Measurements from ENCODE around the gene ACYP2. TPM values are rescaled to one million over a fixed set of nuclear protein-coding genes. Genes with fewer than 3 reads are reported as not detected.
A peak's percentile ranks its signal among the peaks of the same experiment; 100 is the strongest.

ACYP2 gene
- total RNA-seq, 3 donors from 2014 or later: 19.3 to 39.2 (median 27.8) TPM

DNA sequence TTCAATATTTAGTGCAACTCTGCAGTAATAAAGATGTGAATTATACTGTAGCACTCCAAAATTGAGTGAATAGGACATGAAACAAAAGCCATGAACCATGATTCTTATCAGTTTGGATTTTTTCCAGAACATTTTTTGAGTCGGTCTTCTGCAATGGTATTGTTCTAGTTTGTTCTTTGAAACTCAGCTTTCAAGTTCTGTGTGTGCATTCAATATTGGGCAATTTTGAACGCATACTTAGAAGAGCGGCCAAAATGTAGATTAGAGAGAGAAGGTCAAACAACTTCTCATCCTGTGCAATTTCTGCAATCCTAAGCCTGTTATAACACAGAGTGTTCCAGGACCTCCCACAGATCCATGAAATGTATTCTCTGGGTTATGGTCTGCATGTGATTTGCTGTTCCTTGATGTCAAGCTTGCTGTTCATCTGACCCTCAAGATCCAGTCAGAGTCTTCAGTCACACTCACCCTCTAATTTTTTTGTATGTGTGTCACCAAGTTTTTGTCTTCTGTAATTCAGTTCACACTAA is 92.3 kb downstream of the ACYP2 start:
- TF ChIP-seq POLR2A (IDR thresholded peaks at IDR 0.05): no peak
- TF ChIP-seq, protein P1, sequence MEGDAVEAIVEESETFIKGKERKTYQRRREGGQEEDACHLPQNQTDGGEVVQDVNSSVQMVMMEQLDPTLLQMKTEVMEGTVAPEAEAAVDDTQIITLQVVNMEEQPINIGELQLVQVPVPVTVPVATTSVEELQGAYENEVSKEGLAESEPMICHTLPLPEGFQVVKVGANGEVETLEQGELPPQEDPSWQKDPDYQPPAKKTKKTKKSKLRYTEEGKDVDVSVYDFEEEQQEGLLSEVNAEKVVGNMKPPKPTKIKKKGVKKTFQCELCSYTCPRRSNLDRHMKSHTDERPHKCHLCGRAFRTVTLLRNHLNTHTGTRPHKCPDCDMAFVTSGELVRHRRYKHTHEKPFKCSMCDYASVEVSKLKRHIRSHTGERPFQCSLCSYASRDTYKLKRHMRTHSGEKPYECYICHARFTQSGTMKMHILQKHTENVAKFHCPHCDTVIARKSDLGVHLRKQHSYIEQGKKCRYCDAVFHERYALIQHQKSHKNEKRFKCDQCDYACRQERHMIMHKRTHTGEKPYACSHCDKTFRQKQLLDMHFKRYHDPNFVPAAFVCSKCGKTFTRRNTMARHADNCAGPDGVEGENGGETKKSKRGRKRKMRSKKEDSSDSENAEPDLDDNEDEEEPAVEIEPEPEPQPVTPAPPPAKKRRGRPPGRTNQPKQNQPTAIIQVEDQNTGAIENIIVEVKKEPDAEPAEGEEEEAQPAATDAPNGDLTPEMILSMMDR (IDR thresholded peaks at IDR 0.05): no peak
- intact Hi-C loops (cut with DNase I; ENCODE audit: low total_unique reads): no loop called here
- DNase-seq (ENCODE audit: low spot score in 2 of 2): no peak
- no peak overlapping the region for H3K4me3 ChIP-seq
- H3K9me3 ChIP-seq: no peaks in the 10 kb centered on the region
- peak overlapping the region; percentile 28 to 40 for H3K27ac ChIP-seq
- H3K4me1 ChIP-seq: no peaks in the 10 kb centered on the region
- no peaks in the 10 kb centered on the region for H3K27me3 ChIP-seq
- H3K36me3 ChIP-seq: no peaks in the 10 kb centered on the region

DNA sequence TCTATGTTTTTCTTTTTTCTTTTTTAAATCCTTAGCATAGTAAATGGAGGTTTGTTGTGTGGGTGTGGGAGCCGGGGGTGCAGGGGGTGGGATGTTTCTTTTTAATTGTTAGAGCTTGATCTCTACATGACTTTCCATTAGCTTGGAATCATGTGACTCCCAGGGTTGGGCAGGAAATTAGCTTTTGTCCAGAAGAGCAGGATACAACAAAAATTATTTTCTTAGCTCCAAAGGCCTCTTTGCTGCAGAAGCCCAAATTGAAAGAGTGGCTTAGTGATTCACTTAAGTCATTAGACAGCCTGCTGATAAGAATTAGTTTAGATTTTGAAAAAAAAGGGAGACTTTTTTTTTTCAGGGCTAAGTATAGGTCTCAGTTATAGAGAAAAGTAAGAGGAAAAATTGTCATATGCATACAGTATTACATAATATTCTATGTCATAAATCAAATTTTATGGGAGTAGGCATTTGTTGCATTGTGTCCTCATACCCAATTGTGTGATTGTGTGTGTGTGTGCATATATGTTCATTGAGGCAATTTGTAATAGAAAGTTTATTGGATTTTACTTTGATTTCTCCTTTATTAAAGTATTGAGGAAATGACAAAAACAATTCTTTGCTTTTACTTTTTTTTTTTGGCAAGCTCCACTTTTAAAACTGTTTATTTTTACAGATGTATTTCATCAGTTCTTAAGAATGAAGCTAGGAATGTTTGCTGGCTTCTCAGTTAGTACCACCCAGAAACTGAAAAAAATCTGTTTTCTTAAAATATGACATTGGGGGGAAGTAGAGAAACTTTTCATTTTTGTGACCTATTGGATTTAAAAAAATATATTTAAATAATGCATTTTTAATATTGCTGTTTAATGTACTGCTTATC is 93.2 kb downstream of the ACYP2 start:
- TF ChIP-seq POLR2A (IDR thresholded peaks at IDR 0.05) (no peak), POLR2AphosphoS5 (IDR thresholded peaks at IDR 0.05) (no peak)
- TF ChIP-seq, protein P1 (IDR thresholded peaks at IDR 0.05): no peak
- no peaks in the 10 kb centered on the region for H3K27me3 ChIP-seq
- no peak overlapping the region for H3K4me3 ChIP-seq
- H3K9me3 ChIP-seq: no peaks in the 10 kb centered on the region
- H3K27ac ChIP-seq: peak overlapping the region in 1 of 2 donors; percentile 40
- H3K4me1 ChIP-seq: no peaks in the 10 kb centered on the region
- no peaks in the 10 kb centered on the region for H3K36me3 ChIP-seq
- no peak for DNase-seq (ENCODE audit: low spot score in 2 of 2)
- intact Hi-C loops (cut with DNase I; ENCODE audit: low total_unique reads): no loop called here

DNA sequence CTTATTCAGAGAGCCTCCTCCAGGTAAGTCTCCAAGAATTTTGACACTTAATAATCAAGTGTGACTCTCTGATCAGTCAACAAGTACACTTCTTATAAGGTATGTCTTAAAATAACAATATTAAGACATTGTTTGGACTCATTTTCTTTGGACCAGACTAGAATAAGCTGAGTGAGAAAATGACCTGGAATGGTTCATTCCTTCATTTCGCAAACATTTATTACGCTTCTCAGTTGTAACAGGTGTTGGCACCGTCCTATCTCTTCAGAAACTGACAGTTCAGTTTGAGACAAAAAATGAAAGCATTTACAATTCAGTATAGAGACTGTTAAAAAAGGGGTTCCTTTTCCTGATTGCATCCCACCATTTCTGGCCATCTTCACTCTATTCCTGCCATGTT is 94.0 kb downstream of the ACYP2 start:
- H3K27ac ChIP-seq: no peak overlapping the region
- H3K4me3 ChIP-seq: no peak overlapping the region
- intact Hi-C loops (cut with DNase I; ENCODE audit: low total_unique reads): no loop called here
- DNase-seq (ENCODE audit: low spot score in 2 of 2): no peak
- no peaks in the 10 kb centered on the region for H3K36me3 ChIP-seq
- no peaks in the 10 kb centered on the region for H3K27me3 ChIP-seq
- no peaks in the 10 kb centered on the region for H3K9me3 ChIP-seq
- TF ChIP-seq POLR2A (IDR thresholded peaks at IDR 0.05): no peak
- TF ChIP-seq POLR2AphosphoS5 (IDR thresholded peaks at IDR 0.05): no peak
- TF ChIP-seq, protein P1 (IDR thresholded peaks at IDR 0.05): no peak
- H3K4me1 ChIP-seq: no peaks in the 10 kb centered on the region

DNA sequence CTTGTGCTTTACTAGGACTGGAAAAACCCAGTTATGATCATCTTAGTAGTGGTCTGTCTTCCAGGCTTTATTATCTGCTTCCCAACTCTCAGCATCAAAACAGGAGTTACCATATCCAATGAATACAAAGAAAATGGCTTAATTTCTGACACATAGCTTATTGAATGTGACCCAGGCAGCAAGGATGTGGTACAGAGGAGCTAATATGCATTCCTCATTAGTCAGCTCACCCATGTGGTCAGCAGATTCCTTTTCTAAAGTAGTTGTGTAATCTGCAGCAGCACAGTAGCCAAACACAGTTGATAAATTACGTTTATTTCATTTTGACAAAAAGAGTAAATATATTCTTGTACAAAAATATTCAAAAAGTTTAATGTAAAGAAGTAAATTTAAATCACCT is 97.0 kb downstream of the ACYP2 start:
- no peak overlapping the region for H3K4me3 ChIP-seq
- DNase-seq (ENCODE audit: low spot score in 2 of 2): no peak
- no peaks in the 10 kb centered on the region for H3K27me3 ChIP-seq
- no peak overlapping the region for H3K27ac ChIP-seq
- TF ChIP-seq POLR2AphosphoS5 (IDR thresholded peaks at IDR 0.05) (no peak), POLR2A (IDR thresholded peaks at IDR 0.05) (no peak)
- TF ChIP-seq, protein P1 (IDR thresholded peaks at IDR 0.05): no peak
- H3K9me3 ChIP-seq: peaks cover 0 to 7% of the 10 kb centered on the region in 2 donors
- no peaks in the 10 kb centered on the region for H3K36me3 ChIP-seq
- H3K4me1 ChIP-seq: no peaks in the 10 kb centered on the region
- intact Hi-C loops (cut with DNase I; ENCODE audit: low total_unique reads): no loop called here

DNA sequence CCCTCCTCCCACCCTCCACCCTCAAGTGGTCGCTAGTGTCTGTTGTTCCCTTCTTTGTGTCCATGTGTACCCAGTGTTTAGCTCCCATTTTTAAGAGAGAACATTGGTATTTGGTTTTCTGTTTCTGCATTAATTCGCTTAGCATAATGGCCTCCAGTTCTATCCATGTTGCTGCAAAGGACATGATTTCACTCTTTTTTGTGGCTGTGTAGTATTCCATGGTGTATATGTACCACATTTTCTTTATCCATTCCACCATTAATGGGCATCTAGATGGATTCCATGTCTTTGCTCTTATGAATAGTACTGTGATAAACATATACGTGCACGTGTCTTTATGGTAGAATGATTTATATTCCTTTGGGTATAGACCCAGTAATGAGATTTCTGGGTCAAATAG is 97.7 kb downstream of the ACYP2 start:
- Histone ChIP-seq H3K27ac (no peak overlapping the region), H3K4me3 (no peak overlapping the region), H3K36me3 (no peaks in the 10 kb centered on the region), H3K4me1 (no peaks in the 10 kb centered on the region), H3K27me3 (no peaks in the 10 kb centered on the region), H3K9me3 (peaks cover 0 to 7% of the 10 kb centered on the region in 2 donors)
- intact Hi-C loops (cut with DNase I; ENCODE audit: low total_unique reads): no loop called here
- no peak for DNase-seq (ENCODE audit: low spot score in 2 of 2)
- TF ChIP-seq POLR2AphosphoS5 (IDR thresholded peaks at IDR 0.05): no peak
- TF ChIP-seq POLR2A (IDR thresholded peaks at IDR 0.05): no peak
- TF ChIP-seq, protein P1 (IDR thresholded peaks at IDR 0.05): no peak
